Lung (tissue), 12 donors: ENCODE measurements around the gene ALCAM. TPM values are rescaled to one million over a fixed set of nuclear protein-coding genes. Genes with fewer than 3 reads are reported as not detected.

Source experiments
- ATAC-seq: fragments of 200-7000 bp; cut with Tn5 transposase; one replicate; pipeline ENCODE4 v1.9.1; 2020; ENCODE audit warnings: moderate number of reproducible peaks; ENCODE audit not compliant: insufficient read depth, low FRiP score
- DNase-seq, 3 donors: peaks; one replicate each; pipeline ENCODE4 v3.0.0-alpha.2; 2013 to 2017
- H3K27ac ChIP-seq, 2 donors: one replicate each; pipeline ENCODE4 v1.5.1; 2013; ENCODE audit warnings: mild to moderate bottlenecking in 2 of 2, moderate library complexity in 2 of 2, control low read depth in 1 of 2, inconsistent platforms in 1 of 2, low read depth in 1 of 2, low read length in 1 of 2
- H3K27me3 ChIP-seq, 3 donors: one replicate each; pipeline ENCODE4 v1.5.1; 2013; ENCODE audit warnings: low read length in 2 of 3; ENCODE audit not compliant: control insufficient read depth in 3 of 3, insufficient read depth in 3 of 3
- H3K36me3 ChIP-seq, 4 donors: one replicate each; pipeline ENCODE4 v1.5.1; 2013; ENCODE audit warnings: low read length in 4 of 4, mild to moderate bottlenecking in 1 of 4, moderate library complexity in 1 of 4; ENCODE audit not compliant: control insufficient read depth in 4 of 4, insufficient read depth in 4 of 4
- H3K4me1 ChIP-seq, 5 donors: one replicate each; pipeline ENCODE4 v1.5.1; 2013; ENCODE audit warnings: low read length in 5 of 5, mild to moderate bottlenecking in 2 of 5, moderate library complexity in 1 of 5; ENCODE audit not compliant: control insufficient read depth in 5 of 5, insufficient read depth in 5 of 5
- H3K4me3 ChIP-seq: one replicate; pipeline ENCODE4 v1.5.1; 2013; ENCODE audit warnings: mild to moderate bottlenecking, control low read depth, moderate library complexity
- H3K9ac ChIP-seq, 2 donors: one replicate each; pipeline ENCODE4 v1.5.1; 2013; ENCODE audit warnings: low read length in 2 of 2, control low read depth in 1 of 2; ENCODE audit not compliant: insufficient read depth in 1 of 2
- H3K9me3 ChIP-seq, 4 donors: one replicate each; pipeline ENCODE4 v1.5.1; 2013; ENCODE audit warnings: low read length in 3 of 4, mild to moderate bottlenecking in 1 of 4, moderate library complexity in 1 of 4; ENCODE audit not compliant: control insufficient read depth in 4 of 4, insufficient read depth in 3 of 4
- WGBS, 2 donors: extraction: QIAGEN DNeasy Blood & Tissue Kit; methylation state at CpG; one replicate each; pipeline ENCODE4 v1.1.7; 2013; 5-methylcytosine and 5-hydroxymethylcytosine counted together
- polyA plus RNA-seq, 2 donors: library from polyadenylated mRNA; stranded (reverse); fragments of 200-250 nt; gene quantifications; one replicate each; pipeline ENCODE4 v1.2.1, GENCODE V29; 2013
- total RNA-seq, 2 donors: library from RNA; depleted of rRNA in 1 of 2; stranded (reverse); fragments of >200 nt in 1 of 2; gene quantifications; one replicate each; pipeline ENCODE4 v1.2.1, GENCODE V29; 2014 to 2021
- TF ChIP-seq, protein P1 (sequence below): IDR thresholded peaks from 2 replicates; pipeline ENCODE4 v1.5.1; 2012; ENCODE audit warnings: mild to moderate bottlenecking; ENCODE audit errors: control extremely low read depth, extremely low read depth
- donor health status: control.
- donor health status: control.
- donor health status: Bipolar disorder and iron deficiency.
- donor health status: healthy.
- donor health status: DM: yes; HTN: yes; CAD: no.

The ALCAM gene
- total and polyA plus RNA-seq, 4 donors, result 55.9 to 252 (median 109) TPM

DNA sequence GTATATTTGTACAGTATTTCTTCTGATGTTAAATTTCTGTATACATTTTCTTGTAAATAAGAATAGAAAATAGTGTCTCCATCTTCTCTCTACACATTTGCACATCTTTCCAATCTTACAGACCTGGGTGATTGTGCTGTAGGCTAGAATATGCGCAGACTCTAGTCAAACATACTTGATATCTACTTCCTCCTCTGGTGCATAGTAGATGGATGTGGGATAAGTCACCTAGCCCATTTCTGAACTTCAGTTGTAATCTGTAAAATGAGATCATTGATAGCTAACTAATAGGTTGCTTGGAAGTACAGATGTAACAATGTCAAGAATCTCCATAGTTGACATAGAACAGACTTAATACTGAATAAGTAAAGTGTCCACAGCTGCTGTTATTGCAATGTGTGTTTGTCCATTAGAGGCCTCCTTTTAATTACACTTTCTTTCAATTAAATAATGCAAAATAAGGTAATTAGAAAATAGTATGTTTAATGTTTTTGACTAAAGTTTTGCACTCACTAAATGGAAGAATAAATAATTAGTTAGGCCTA lies 46.7 kb downstream of the ALCAM start:
- Histone ChIP-seq H3K9ac (no peak overlapping the region), H3K36me3 (no peaks in the 10 kb centered on the region), H3K27me3 (no peaks in the 10 kb centered on the region), H3K9me3 (no peaks in the 10 kb centered on the region), H3K4me1 (no peaks in the 10 kb centered on the region), H3K27ac (no peak overlapping the region), H3K4me3 (no peak overlapping the region)
- TF ChIP-seq, protein P1, sequence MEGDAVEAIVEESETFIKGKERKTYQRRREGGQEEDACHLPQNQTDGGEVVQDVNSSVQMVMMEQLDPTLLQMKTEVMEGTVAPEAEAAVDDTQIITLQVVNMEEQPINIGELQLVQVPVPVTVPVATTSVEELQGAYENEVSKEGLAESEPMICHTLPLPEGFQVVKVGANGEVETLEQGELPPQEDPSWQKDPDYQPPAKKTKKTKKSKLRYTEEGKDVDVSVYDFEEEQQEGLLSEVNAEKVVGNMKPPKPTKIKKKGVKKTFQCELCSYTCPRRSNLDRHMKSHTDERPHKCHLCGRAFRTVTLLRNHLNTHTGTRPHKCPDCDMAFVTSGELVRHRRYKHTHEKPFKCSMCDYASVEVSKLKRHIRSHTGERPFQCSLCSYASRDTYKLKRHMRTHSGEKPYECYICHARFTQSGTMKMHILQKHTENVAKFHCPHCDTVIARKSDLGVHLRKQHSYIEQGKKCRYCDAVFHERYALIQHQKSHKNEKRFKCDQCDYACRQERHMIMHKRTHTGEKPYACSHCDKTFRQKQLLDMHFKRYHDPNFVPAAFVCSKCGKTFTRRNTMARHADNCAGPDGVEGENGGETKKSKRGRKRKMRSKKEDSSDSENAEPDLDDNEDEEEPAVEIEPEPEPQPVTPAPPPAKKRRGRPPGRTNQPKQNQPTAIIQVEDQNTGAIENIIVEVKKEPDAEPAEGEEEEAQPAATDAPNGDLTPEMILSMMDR, result no peak
- WGBS, 2 donors, result 93 to 97% methylated on average over 1 of the region's 1 CpG
- ATAC-seq (no peak), DNase-seq (no peak)

DNA sequence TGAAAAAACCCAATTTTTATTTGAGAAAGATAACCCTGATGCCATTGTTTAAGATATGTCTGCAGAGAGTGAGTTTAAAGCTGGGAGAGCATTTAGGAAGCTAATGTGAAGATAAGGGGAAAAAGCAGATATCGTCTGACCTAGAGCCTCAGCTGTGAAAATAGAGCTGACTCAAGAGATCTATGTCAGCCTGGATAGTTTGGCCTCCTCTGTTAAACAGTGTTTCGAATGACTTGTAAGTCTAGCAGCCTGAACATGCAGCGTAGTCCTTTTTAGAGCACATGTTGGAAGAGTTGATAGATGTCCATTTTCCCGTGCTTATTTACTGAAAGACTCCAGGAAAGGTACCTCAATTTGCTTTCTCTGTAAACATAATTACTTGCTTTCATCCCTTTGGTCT lies 48.1 kb downstream of the ALCAM start:
- H3K27ac ChIP-seq, result no peak overlapping the region
- DNase-seq (peak in 1 of 3 donors; percentile 14), ATAC-seq (no peak)
- H3K36me3 ChIP-seq, result no peaks in the 10 kb centered on the region
- H3K4me3 ChIP-seq, result no peak overlapping the region
- H3K9me3 ChIP-seq, result no peaks in the 10 kb centered on the region
- H3K4me1 ChIP-seq, result no peaks in the 10 kb centered on the region
- WGBS, 2 donors, result 65 to 77% methylated on average over 4 of the region's 4 CpGs
- no peaks in the 10 kb centered on the region for H3K27me3 ChIP-seq
- TF ChIP-seq, protein P1, result no peak
- H3K9ac ChIP-seq, result no peak overlapping the region

DNA sequence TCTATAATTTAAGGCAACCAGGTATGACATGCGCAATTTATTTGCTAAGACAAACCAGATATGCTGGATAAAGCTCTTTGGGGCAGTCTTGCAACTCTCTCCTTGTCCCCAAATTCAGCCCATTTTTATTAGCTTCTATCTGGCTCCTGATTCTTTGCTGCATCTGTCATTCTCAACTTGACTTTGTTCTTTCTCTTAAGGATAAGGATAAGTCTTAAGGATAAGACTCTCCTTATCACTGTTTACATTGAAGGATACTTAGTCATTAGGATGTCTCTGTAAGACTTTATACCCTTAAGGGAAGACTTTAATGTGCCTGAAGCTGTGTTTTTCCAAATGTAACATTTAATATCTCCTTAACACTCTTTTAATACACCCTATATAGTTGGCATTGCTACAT lies 49.2 kb downstream of the ALCAM start:
- DNase-seq (no peak), ATAC-seq (no peak)
- Histone ChIP-seq H3K4me1 (no peaks in the 10 kb centered on the region), H3K27ac (no peak overlapping the region), H3K36me3 (no peaks in the 10 kb centered on the region), H3K9ac (no peak overlapping the region), H3K4me3 (no peak overlapping the region), H3K27me3 (no peaks in the 10 kb centered on the region), H3K9me3 (no peaks in the 10 kb centered on the region)
- 90 to 96% methylated on average over 1 of the region's 1 CpG for WGBS, 2 donors
- TF ChIP-seq, protein P1, result no peak
